GM12878 (cell line): ENCODE data around the gene IPO11. TPM values are rescaled to one million over a fixed set of nuclear protein-coding genes. Genes with fewer than 3 reads are reported as not detected.

Source experiments
- CREB1 ChIP-seq: IDR thresholded peaks from 2 replicates; pipeline ENCODE4 v1.6.1; 2012; ENCODE audit warnings: low read depth, mild to moderate bottlenecking, inconsistent platforms
- CUX1 ChIP-seq: IDR thresholded peaks from 2 replicates; pipeline ENCODE4 v1.6.1; 2012; ENCODE audit warnings: improper control_type of control experiment, low read depth, low read length; ENCODE audit not compliant: insufficient replicate concordance
- EGR1 ChIP-seq, 2 experiments: IDR thresholded peaks; 1 replicate in 1 of 2; 2 replicates in 1 of 2; pipeline ENCODE4 v1.6.1; 2011 to 2012; ENCODE audit warnings: low read depth in 2 of 2, low read length in 2 of 2, borderline replicate concordance in 1 of 2, mild to moderate bottlenecking in 1 of 2, moderate library complexity in 1 of 2
- IRF5 ChIP-seq: fragments of 450-650 bp; IDR thresholded peaks from 2 replicates; pipeline ENCODE4 v1.6.1; 2017; ENCODE audit warnings: borderline replicate concordance
- JUNB ChIP-seq: IDR thresholded peaks from 2 replicates; pipeline ENCODE4 v1.6.1; 2016; ENCODE audit warnings: antibody characterized with exemption, mild to moderate bottlenecking
- MTA3 ChIP-seq: IDR thresholded peaks from 2 replicates; pipeline ENCODE4 v1.6.1; 2012; ENCODE audit warnings: low read length, inconsistent platforms, borderline replicate concordance
- POLR2A ChIP-seq: IDR thresholded peaks from 2 replicates; pipeline ENCODE4 v1.6.1; 2011; ENCODE audit warnings: low read depth, mild to moderate bottlenecking, low read length
- ZNF274 ChIP-seq: IDR thresholded peaks from one replicate; pipeline ENCODE4 v1.8.0; 2011; ENCODE audit not compliant: insufficient read length, insufficient read depth
- polyA plus RNA-seq, 11 experiments: library from polyadenylated mRNA; depleted of rRNA in 4 of 11; unstranded in 6 of 11; stranded (reverse) in 5 of 11; fragments of >200 nt; fragmentation: Nextera tagmentation in 4 of 11; fragmentation: Illumina TruSeq in 1 of 11; extraction: Ambion mirVana in 4 of 11; extraction: Trizol in 1 of 11; gene quantifications; 1 replicate in 1 of 11; 2 replicates in 10 of 11; pipeline versions ENCODE4 v1.2.1 to v1.2.3, GENCODE V29; 2011 to 2016; ENCODE audit warnings: inconsistent platforms in 2 of 11, missing spikeins in 2 of 11, low read depth in 1 of 11
- total RNA-seq, 4 experiments: library from RNA; depleted of rRNA in 3 of 4; stranded (reverse); fragments of >200 nt in 3 of 4; fragmentation: Illumina TruSeq in 1 of 4; extraction: Trizol in 1 of 4; gene quantifications; 2 replicates each; pipeline versions ENCODE4 v1.2.1 to v1.2.3, GENCODE V29; 2013 to 2021

The IPO11 gene
- total and polyA plus RNA-seq, 10 of the 15 experiments (the other 5 are each of a cell fraction or from before 2014, with no cell fraction given): 14.1 to 49.3 (median 29.8) TPM

GRCh38 chr5:62550103-62550502 is 137.5 kb downstream of the IPO11 start (continued):
- TF ChIP-seq IRF5: no peak
- no peak for TF ChIP-seq ZNF274
- no peak for TF ChIP-seq MTA3
- TF ChIP-seq JUNB: no peak
- no peak for TF ChIP-seq POLR2A
- no peak for TF ChIP-seq CUX1
- TF ChIP-seq CREB1: no peak
- TF ChIP-seq EGR1 (IDR thresholded peaks at IDR 0.05; ENCODE audit: borderline replicate concordance in 1 of 2, low read depth in 2 of 2, low read length in 2 of 2): no peak
